Prostate gland (tissue), 2 donors: Measurements from ENCODE around the gene RCL1. TPM values are rescaled to one million over a fixed set of nuclear protein-coding genes. Genes with fewer than 3 reads are reported as not detected.

ENCODE experiments used
- DNase-seq: peaks from one replicate; pipeline ENCODE4 v3.0.0-alpha.2; 2019; ENCODE audit warnings: low spot score
- H3K27ac ChIP-seq, 2 donors: fragments of 200-600 bp; sonication (generic); 2 replicates each; pipeline ENCODE4 v1.5.1; 2017 to 2019
- H3K27me3 ChIP-seq: fragments of 200-600 bp; sonication (generic); replicated peaks from 2 replicates; pipeline ENCODE4 v1.5.1; 2019; ENCODE audit not compliant: insufficient read depth
- H3K36me3 ChIP-seq, 2 donors: fragments of 200-600 bp; sonication (generic); 1 replicate in 1 of 2; 2 replicates in 1 of 2; pipeline versions ENCODE4 v1.5.1 to v1.8.1; 2017 to 2019
- H3K4me1 ChIP-seq: fragments of 200-600 bp; sonication (generic); replicated peaks from 2 replicates; pipeline ENCODE4 v1.5.1; 2019
- H3K4me3 ChIP-seq, 2 donors: fragments of 200-600 bp; sonication (generic); 2 replicates each; pipeline ENCODE4 v1.5.1; 2017 to 2019
- H3K9me3 ChIP-seq: fragments of 200-600 bp; sonication (generic); 2 replicates; pipeline ENCODE4 v1.5.1; 2017
- CTCF ChIP-seq, 4 experiments: fragments of 200-600 bp in 2 of 4; fragments of 450-650 bp in 2 of 4; sonication (generic) in 2 of 4; IDR thresholded peaks; 1 replicate in 3 of 4; 2 replicates in 1 of 4; pipeline ENCODE4 v1.5.1; 2016 to 2019; ENCODE audit warnings: antibody characterized with exemption in 4 of 4, mild to moderate bottlenecking in 2 of 4, moderate library complexity in 2 of 4
- POLR2A ChIP-seq: fragments of 450-650 bp; IDR thresholded peaks from one replicate; pipeline ENCODE4 v1.6.1; 2016; ENCODE audit warnings: antibody characterized with exemption, mild to moderate bottlenecking
- POLR2AphosphoS5 ChIP-seq: sonication (generic); formaldehyde crosslinking; IDR thresholded peaks from one replicate; pipeline ENCODE4 v1.6.1; 2017; ENCODE audit warnings: antibody characterized with exemption
- WGBS: methylation state at CpG from one replicate; pipeline ENCODE4 v1.1.5; 2018; 5-methylcytosine and 5-hydroxymethylcytosine counted together
- intact Hi-C: fragments of 100-400 bp; cut with DNase I; formaldehyde crosslinking; loops from one replicate; pipeline ENCODE4 v1.14.2; 2022
- total RNA-seq, 2 donors: library from RNA; depleted of rRNA; stranded (reverse); fragments of >200 nt; gene quantifications; one replicate each; pipeline ENCODE4 v1.1.0, GENCODE V29; 2016

The RCL1 gene
- total RNA-seq, 2 donors from 2014 or later: 18.9 to 29.3 TPM

GRCh38 chr9:4762108-4762885 is 30.4 kb upstream of the RCL1 start:
- Histone ChIP-seq H3K36me3 (no peaks in the 10 kb centered on the region), H3K9me3 (no peaks in the 10 kb centered on the region), H3K27ac (no peak overlapping the region), H3K4me1 (no peaks in the 10 kb centered on the region), H3K4me3 (no peak overlapping the region), H3K27me3 (no peaks in the 10 kb centered on the region)
- WGBS: 23% methylated on average over 22 of the region's 22 CpGs
- TF ChIP-seq POLR2A: no peak
- TF ChIP-seq CTCF (IDR thresholded peaks at IDR 0.05): peak; percentile 54 to 88 (median 86)
- TF ChIP-seq POLR2AphosphoS5: peak; percentile 41
- DNase-seq: peak; percentile 76
- intact Hi-C loops: loop anchor here (2.0 to 10.0 kb wide), 4 partner anchors 163 to 833 kb away; no protein-coding TSS in a partner anchor

GRCh38 chr9:4762886-4763541 is 29.7 kb upstream of the RCL1 start:
- Histone ChIP-seq H3K27ac (no peak overlapping the region), H3K4me1 (no peaks in the 10 kb centered on the region), H3K4me3 (no peak overlapping the region), H3K27me3 (no peaks in the 10 kb centered on the region), H3K9me3 (no peaks in the 10 kb centered on the region), H3K36me3 (no peaks in the 10 kb centered on the region)
- DNase-seq: no peak
- intact Hi-C loops: loop anchor here (2.0 to 10.0 kb wide), 4 partner anchors 162 to 832 kb away; no protein-coding TSS in a partner anchor
- TF ChIP-seq POLR2AphosphoS5: no peak
- TF ChIP-seq CTCF (IDR thresholded peaks at IDR 0.05): no peak
- no peak for TF ChIP-seq POLR2A
- WGBS: 43% methylated on average over 14 of the region's 14 CpGs

- Histone ChIP-seq H3K9me3 (no peaks in the 10 kb centered on the region), H3K27me3 (no peaks in the 10 kb centered on the region), H3K4me1 (no peaks in the 10 kb centered on the region), H3K4me3 (no peak overlapping the region), H3K36me3 (no peaks in the 10 kb centered on the region), H3K27ac (no peak overlapping the region)
- TF ChIP-seq CTCF (IDR thresholded peaks at IDR 0.05) (no peak), POLR2AphosphoS5 (no peak), POLR2A (no peak)
- intact Hi-C loops: loop anchor here (10.0 kb wide), 3 partner anchors 161 to 831 kb away; no protein-coding TSS in a partner anchor
- DNase-seq: no peak
- 75% methylated on average over 3 of the region's 3 CpGs for WGBS
These were observed 28.7 kb upstream of the RCL1 start for GRCh38 chr9:4764033-4764432.

- DNase-seq: no peak
- intact Hi-C loops: loop anchor here (10.0 kb wide), 3 partner anchors 156 to 826 kb away; no protein-coding TSS in a partner anchor
- no peaks in the 10 kb centered on the region for H3K4me1 ChIP-seq
- no peaks in the 10 kb centered on the region for H3K27me3 ChIP-seq
- H3K27ac ChIP-seq: no peak overlapping the region
- TF ChIP-seq POLR2A (no peak), POLR2AphosphoS5 (no peak), CTCF (IDR thresholded peaks at IDR 0.05) (no peak)
- H3K36me3 ChIP-seq: no peaks in the 10 kb centered on the region
- no peak overlapping the region for H3K4me3 ChIP-seq
- H3K9me3 ChIP-seq: no peaks in the 10 kb centered on the region
These were observed 24.1 kb upstream of the RCL1 start for GRCh38 chr9:4768681-4769080.
